MV-4-11 (cell line): ENCODE measurements around the gene PDE8A.

Source experiments
- DNase-seq: peaks from one replicate; lab custom pipeline; 2025; lab: John Stamatoyannopoulos, UW

PDE8A gene, protein sequence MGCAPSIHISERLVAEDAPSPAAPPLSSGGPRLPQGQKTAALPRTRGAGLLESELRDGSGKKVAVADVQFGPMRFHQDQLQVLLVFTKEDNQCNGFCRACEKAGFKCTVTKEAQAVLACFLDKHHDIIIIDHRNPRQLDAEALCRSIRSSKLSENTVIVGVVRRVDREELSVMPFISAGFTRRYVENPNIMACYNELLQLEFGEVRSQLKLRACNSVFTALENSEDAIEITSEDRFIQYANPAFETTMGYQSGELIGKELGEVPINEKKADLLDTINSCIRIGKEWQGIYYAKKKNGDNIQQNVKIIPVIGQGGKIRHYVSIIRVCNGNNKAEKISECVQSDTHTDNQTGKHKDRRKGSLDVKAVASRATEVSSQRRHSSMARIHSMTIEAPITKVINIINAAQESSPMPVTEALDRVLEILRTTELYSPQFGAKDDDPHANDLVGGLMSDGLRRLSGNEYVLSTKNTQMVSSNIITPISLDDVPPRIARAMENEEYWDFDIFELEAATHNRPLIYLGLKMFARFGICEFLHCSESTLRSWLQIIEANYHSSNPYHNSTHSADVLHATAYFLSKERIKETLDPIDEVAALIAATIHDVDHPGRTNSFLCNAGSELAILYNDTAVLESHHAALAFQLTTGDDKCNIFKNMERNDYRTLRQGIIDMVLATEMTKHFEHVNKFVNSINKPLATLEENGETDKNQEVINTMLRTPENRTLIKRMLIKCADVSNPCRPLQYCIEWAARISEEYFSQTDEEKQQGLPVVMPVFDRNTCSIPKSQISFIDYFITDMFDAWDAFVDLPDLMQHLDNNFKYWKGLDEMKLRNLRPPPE

GRCh38 chr15:84981711-84982300 lies at the start of gene PDE8A:
PDE8A (plus strand) TSS chr15:84981856; CDS start chr15:84982163, 307 bp downstream.
- peak; percentile 11 for DNase-seq

GRCh38 chr15:84934942-84935729 lies 46.5 kb upstream of the PDE8A start:
- no peak for DNase-seq

GRCh38 chr15:84937144-84937543 lies 44.5 kb upstream of the PDE8A start:
- no peak for DNase-seq

DNA sequence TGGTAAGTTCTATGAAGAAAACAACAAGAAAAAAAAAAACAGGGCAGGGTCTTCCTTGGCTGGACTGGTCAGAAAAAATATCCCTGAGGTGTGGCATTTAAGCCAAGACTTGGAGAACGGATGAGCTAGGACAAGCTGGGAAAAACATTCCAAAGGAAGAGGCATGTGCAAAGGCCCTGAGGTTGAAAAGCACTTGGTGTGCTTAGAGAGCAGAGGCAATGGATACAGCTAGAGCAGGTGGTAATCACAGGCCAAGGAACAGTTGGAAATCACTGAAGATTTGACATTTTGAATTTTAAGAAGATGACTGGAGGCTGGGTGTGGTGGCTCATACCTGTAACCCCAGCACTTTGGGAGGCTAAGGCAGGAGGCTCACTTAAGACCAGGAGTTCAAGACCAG lies 42.9 kb upstream of the PDE8A start:
- no peak for DNase-seq

DNA sequence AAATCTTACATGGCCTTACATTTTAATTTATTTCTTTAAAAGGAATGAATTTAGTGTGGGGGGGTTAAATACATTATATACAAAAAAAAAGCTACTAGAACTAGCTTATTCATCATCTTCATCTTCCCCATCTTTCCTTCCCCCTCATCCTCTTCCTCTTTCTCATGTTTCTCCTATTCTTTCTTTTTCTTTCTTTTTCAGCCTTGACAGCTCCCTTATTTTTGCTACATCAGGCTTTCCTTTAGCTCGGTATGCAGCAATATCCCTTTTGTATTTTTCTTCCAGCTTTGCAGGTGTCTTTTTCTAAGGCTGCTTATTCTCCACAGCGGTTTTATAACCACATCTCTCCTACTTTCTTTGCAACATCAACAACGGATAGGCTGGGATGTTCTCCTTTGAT lies 41.3 kb upstream of the PDE8A start:
- DNase-seq: no peak

GRCh38 chr15:84942456-84942855 lies 39.2 kb upstream of the PDE8A start:
- DNase-seq: no peak

GRCh38 chr15:84944311-84944710 lies 37.3 kb upstream of the PDE8A start:
- no peak for DNase-seq

GRCh38 chr15:84944861-84945260 lies 36.8 kb upstream of the PDE8A start:
- no peak for DNase-seq

DNA sequence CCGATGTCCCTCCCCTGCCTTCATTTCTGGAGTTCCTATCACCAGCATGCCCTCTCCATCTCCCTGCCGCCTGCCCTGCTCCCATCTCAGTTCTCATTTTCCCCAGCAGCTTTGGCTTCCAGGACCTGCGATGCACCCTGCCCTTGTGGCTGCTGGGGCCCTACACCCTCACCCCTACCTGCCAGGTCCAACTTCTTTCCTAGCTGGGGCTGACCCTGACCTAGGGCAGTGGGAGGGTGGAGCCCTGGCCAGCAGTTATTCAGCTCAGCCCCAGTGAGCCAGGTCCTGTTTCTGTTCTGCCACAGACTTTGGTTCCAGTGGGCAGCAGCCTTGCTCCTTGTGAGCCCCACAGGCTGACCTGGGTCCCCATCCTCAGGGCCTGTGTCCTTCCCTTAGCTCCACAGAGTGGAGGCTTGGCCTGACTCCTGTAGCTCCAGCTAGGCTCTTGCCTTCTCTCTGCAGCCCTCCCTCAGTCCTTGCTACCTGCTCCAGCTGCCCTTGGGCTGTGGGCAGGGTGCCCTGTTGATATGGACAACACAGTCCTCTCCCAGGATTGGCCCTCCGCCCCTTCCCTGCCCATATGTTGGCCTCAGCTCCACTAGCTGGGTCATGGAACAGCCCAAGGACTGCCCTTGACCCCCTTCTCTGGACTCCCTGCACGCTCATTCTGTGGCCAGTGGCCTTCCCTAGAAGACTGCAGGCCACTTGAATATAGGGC lies 34.7 kb upstream of the PDE8A start:
- no peak for DNase-seq

GRCh38 chr15:84947947-84948830 lies 33.5 kb upstream of the PDE8A start:
- DNase-seq: no peak

DNA sequence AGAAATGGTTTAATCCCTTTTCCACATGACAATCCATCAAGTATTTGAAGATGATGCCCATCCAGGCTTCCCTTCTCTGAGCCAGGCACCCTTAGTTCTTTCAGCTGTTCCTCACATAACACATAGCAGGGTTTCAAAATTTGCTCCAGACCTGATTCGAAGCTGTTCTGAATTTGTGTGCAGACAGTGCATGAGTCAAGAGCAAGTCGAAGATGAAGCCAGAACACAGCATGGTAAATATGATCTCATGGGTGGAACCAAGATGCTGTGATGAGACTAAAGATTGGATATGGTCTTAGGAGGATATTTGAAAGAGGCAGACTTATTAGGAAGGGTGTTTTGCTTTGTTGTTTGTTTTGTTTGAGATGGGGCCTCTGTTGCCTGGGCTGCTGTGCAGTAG lies 32.6 kb upstream of the PDE8A start:
- DNase-seq: no peak

GRCh38 chr15:84949845-84950569 lies 31.6 kb upstream of the PDE8A start:
- no peak for DNase-seq

GRCh38 chr15:84950570-84951111 lies 31.0 kb upstream of the PDE8A start:
- DNase-seq: no peak

- no peak for DNase-seq
Observed at GRCh38 chr15:84951736-84952135, 29.9 kb upstream of the PDE8A start.

- DNase-seq: no peak
Observed at GRCh38 chr15:84953136-84953535, 28.5 kb upstream of the PDE8A start.

DNA sequence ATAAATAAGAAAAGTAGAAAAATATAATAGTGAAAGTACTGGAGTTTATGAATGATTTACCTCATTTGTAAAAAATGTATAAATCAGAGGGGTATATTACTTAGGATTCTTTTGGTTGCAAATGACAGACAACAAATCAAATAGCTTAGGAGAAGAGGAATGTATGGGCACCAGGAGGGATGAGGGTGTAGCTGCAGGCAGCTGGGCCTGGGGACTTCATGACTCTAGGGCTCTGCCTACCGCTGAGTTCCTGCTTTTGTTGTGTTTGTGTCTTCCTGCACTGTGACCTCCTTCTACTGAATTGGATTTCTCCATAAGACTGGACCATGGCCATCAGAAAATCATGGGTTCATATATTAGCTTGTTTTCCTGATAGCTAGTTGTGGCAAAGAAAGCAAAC lies 27.9 kb upstream of the PDE8A start:
- DNase-seq: no peak

GRCh38 chr15:84955089-84955848 lies 26.4 kb upstream of the PDE8A start:
- DNase-seq: peak; percentile 3

DNA sequence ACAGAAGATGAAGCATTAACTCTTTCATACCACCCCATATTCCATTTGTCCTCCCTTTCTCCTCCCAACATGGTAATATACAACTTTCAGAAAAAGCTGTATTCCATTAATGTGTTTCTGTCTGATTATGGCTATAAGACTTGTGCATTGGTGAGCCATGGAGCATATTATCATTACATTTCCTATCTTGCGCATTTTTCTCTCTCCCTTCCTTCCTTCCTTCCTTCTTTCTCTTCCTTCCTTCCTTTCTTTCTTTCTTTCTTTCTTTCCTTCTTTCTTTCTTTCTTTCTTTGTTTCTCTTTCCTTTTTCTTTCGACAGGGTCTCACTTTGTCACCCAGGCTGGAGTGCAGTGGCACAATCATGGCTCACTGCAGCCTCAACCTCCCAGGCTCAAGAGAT lies 25.5 kb upstream of the PDE8A start:
- DNase-seq: no peak
